Lung (tissue), 12 donors: Measurements from ENCODE around the gene HLA-DMB. TPM values are rescaled to one million over a fixed set of nuclear protein-coding genes. Genes with fewer than 3 reads are reported as not detected.

Source experiments
- ATAC-seq: fragments of 200-7000 bp; cut with Tn5 transposase; one replicate; pipeline ENCODE4 v1.9.1; 2020; ENCODE audit warnings: moderate number of reproducible peaks; ENCODE audit not compliant: insufficient read depth, low FRiP score
- DNase-seq, 3 donors: peaks; one replicate each; pipeline ENCODE4 v3.0.0-alpha.2; 2013 to 2017
- H3K27ac ChIP-seq, 2 donors: one replicate each; pipeline ENCODE4 v1.5.1; 2013; ENCODE audit warnings: mild to moderate bottlenecking in 2 of 2, moderate library complexity in 2 of 2, control low read depth in 1 of 2, inconsistent platforms in 1 of 2, low read depth in 1 of 2, low read length in 1 of 2
- H3K27me3 ChIP-seq, 3 donors: one replicate each; pipeline ENCODE4 v1.5.1; 2013; ENCODE audit warnings: low read length in 2 of 3; ENCODE audit not compliant: control insufficient read depth in 3 of 3, insufficient read depth in 3 of 3
- H3K36me3 ChIP-seq, 4 donors: one replicate each; pipeline ENCODE4 v1.5.1; 2013; ENCODE audit warnings: low read length in 4 of 4, mild to moderate bottlenecking in 1 of 4, moderate library complexity in 1 of 4; ENCODE audit not compliant: control insufficient read depth in 4 of 4, insufficient read depth in 4 of 4
- H3K4me1 ChIP-seq, 5 donors: one replicate each; pipeline ENCODE4 v1.5.1; 2013; ENCODE audit warnings: low read length in 5 of 5, mild to moderate bottlenecking in 2 of 5, moderate library complexity in 1 of 5; ENCODE audit not compliant: control insufficient read depth in 5 of 5, insufficient read depth in 5 of 5
- H3K4me3 ChIP-seq: one replicate; pipeline ENCODE4 v1.5.1; 2013; ENCODE audit warnings: mild to moderate bottlenecking, control low read depth, moderate library complexity
- H3K9ac ChIP-seq, 2 donors: one replicate each; pipeline ENCODE4 v1.5.1; 2013; ENCODE audit warnings: low read length in 2 of 2, control low read depth in 1 of 2; ENCODE audit not compliant: insufficient read depth in 1 of 2
- H3K9me3 ChIP-seq, 4 donors: one replicate each; pipeline ENCODE4 v1.5.1; 2013; ENCODE audit warnings: low read length in 3 of 4, mild to moderate bottlenecking in 1 of 4, moderate library complexity in 1 of 4; ENCODE audit not compliant: control insufficient read depth in 4 of 4, insufficient read depth in 3 of 4
- WGBS, 2 donors: extraction: QIAGEN DNeasy Blood & Tissue Kit; methylation state at CpG; one replicate each; pipeline ENCODE4 v1.1.7; 2013; 5-methylcytosine and 5-hydroxymethylcytosine counted together
- polyA plus RNA-seq, 2 donors: library from polyadenylated mRNA; stranded (reverse); fragments of 200-250 nt; gene quantifications; one replicate each; pipeline ENCODE4 v1.2.1, GENCODE V29; 2013
- total RNA-seq, 2 donors: library from RNA; depleted of rRNA in 1 of 2; stranded (reverse); fragments of >200 nt in 1 of 2; gene quantifications; one replicate each; pipeline ENCODE4 v1.2.1, GENCODE V29; 2014 to 2021
- TF ChIP-seq, protein P1 (sequence below): IDR thresholded peaks from 2 replicates; pipeline ENCODE4 v1.5.1; 2012; ENCODE audit warnings: mild to moderate bottlenecking; ENCODE audit errors: control extremely low read depth, extremely low read depth
- donor health status: control.
- donor health status: control.
- donor health status: Bipolar disorder and iron deficiency.
- donor health status: healthy.
- donor health status: DM: yes; HTN: yes; CAD: no.

Gene HLA-DMB
- total and polyA plus RNA-seq, 4 donors, result 42.3 to 76.7 (median 51.1) TPM

DNA sequence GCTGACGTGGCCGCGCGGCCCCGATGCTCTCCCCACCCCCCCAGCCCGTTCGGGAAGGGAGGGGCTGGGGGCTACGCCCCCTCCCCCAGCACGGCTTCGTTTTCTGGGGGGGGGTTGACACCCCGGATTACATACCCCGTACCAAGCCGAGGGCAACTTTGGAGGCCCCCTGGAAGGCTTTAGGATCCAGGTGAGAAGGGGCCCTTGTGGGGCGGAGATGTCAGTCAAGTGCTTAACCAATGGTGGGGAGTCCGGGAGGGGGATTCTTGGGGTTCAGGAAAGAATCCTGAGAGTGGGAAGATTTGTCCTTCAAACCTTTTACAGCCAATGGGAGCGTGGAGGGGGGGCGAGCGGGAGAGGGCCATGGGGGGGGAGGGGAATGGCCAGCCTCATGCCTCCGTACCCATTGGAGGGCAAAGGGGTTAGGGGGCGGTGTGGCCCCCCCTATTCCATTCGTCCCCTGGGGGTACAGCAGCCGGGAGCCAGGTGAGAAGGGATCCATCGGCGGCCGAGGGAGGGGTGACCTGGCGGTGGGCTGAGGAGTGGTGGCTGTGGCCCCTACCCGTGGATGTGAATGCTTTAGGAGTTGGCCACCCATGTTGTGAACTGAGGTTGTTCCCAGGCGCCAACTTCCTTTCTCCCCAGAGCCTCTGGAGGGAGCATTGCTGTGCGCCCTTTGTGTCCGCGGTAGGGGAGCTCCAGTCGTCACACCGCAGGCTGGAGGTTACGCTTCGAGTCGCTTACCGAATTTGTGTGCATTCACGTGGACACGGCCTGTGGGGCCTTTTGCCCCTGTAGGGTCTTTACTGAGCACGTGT is 28.2 kb upstream of the HLA-DMB start:
- Histone ChIP-seq H3K4me1 (peaks cover 0 to 30% (median 6%) of the 10 kb centered on the region in 5 donors), H3K9me3 (no peaks in the 10 kb centered on the region), H3K27ac (peak overlapping the region; percentile 93 to 98), H3K4me3 (peak overlapping the region; percentile 84), H3K36me3 (peaks cover 5 to 30% (median 9%) of the 10 kb centered on the region in 4 donors), H3K27me3 (no peaks in the 10 kb centered on the region), H3K9ac (peak overlapping the region; percentile 95 to 96)
- DNase-seq (peak; percentile 86 to 91 (median 89)), ATAC-seq (no peak)
- TF ChIP-seq, protein P1, sequence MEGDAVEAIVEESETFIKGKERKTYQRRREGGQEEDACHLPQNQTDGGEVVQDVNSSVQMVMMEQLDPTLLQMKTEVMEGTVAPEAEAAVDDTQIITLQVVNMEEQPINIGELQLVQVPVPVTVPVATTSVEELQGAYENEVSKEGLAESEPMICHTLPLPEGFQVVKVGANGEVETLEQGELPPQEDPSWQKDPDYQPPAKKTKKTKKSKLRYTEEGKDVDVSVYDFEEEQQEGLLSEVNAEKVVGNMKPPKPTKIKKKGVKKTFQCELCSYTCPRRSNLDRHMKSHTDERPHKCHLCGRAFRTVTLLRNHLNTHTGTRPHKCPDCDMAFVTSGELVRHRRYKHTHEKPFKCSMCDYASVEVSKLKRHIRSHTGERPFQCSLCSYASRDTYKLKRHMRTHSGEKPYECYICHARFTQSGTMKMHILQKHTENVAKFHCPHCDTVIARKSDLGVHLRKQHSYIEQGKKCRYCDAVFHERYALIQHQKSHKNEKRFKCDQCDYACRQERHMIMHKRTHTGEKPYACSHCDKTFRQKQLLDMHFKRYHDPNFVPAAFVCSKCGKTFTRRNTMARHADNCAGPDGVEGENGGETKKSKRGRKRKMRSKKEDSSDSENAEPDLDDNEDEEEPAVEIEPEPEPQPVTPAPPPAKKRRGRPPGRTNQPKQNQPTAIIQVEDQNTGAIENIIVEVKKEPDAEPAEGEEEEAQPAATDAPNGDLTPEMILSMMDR, result no peak
- 0% methylated on average over 39 to 40 of the region's 40 CpGs for WGBS, 2 donors

DNA sequence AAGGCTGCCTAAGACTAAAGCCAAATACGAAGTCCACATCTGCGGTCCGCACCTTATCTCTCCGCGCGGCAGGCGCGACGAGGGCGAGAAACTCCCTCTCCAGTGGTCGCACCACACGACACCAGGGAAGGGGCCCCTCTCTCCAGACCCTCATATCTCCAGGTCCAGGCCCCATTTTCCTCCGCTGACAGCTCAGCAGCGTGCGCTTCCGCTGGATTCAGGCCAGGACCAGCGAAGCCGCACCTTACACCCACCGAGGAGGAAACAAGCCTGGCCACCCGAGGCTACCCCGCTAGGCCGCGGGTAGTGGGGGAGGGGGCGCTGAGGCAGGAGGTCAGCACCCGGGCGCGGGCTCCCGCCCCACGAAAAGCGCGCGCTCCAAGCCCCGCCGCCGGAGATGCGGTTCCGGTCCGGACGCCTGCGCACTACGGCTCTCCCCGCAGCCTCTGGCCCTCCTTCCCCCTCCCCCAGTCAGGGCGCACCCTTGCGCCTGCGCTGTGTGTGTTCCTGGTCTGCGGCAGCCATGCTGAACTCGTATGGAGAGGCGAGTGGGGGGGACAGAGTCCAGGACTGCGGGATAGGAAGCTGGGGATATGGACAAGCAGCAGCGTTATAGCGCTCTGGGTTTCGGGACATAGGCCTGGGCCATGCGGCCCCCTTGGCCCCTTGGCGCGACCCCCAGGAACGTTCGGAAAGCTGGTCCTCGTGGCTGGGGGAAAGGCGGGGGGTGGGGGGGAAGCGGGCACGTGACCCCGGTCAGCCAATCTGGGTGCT is 27.5 kb upstream of the HLA-DMB start, which contains the start of gene BRD2:
TSS of gene BRD2 (plus strand) at position 502 of the 774 bp plus-strand sequence. CDS start 4,305 bp downstream, outside the sequence.
- peaks cover 0 to 29% (median 6%) of the 10 kb centered on the region in 5 donors for H3K4me1 ChIP-seq
- DNase-seq, result peak; percentile 98 to 99 (median 99)
- peak; percentile 43 for ATAC-seq
- no peaks in the 10 kb centered on the region for H3K9me3 ChIP-seq
- peak within 1 kb of the TSS; percentile 84 for H3K4me3 ChIP-seq
- peak within 1 kb of the TSS; percentile 95 to 96 for H3K9ac ChIP-seq
- H3K27ac ChIP-seq, result peak within 1 kb of the TSS; percentile 98 to 99
- TF ChIP-seq, protein P1, result no peak
- peaks cover 4 to 22% (median 9%) of the 10 kb centered on the region in 4 donors for H3K36me3 ChIP-seq
- WGBS, 2 donors, result 0 to 1% methylated on average over 62 of the region's 62 CpGs
- H3K27me3 ChIP-seq, result no peaks in the 10 kb centered on the region

DNA sequence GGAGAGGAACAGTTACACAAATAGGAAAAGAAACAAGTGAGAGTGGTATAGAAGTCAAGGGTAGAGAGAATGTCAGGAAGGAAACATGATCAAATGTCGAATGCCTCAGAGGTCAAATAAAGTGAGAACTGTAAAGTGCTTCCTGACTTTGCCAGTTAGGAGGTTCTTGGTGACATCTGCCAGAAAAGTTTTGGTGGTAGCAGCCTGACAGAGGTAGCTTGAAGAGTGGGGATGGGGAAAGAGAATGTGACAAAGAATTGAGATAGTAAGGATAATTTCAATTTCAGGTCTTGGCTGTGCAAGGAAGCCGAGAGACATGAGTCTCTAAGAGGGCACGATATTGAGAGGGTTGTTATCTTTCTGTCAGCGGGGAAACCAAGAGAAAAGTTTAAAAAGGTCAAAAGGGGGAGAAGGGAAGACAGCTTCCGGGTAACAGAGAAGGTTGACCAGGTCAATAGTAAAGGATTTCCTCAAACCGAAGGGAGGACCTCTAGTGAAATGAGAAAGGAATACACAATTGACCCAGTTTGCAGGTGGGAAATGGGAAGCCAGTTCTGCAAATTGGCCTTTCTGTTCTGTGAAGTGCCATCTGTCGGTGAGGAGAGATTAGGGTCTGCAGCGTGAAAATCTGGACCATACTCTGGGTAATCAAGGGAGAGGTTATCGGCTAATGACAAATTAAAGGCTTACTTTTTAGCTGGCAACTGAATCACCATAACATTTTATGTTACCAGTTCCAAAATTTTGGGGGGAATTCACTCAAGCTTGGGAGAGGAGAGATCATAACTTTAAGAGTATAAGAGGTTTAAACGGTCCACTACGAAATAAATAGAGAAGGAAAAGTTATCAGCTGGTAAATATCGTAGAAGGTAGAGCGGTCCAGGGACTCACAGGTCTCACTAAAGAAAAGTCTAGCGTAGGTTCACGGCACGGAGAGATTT is 26.6 kb upstream of the HLA-DMB start:
- H3K4me1 ChIP-seq, result peaks cover 0 to 29% (median 6%) of the 10 kb centered on the region in 5 donors
- peaks cover 0 to 14% (median under 1%) of the 10 kb centered on the region in 4 donors for H3K36me3 ChIP-seq
- no peaks in the 10 kb centered on the region for H3K27me3 ChIP-seq
- TF ChIP-seq, protein P1, result peak; percentile 39
- no peaks in the 10 kb centered on the region for H3K9me3 ChIP-seq
- H3K27ac ChIP-seq, result peak overlapping the region; percentile 98 to 99
- H3K9ac ChIP-seq, result peak overlapping the region; percentile 50 to 88
- ATAC-seq (no peak), DNase-seq (peak; percentile 34 to 67 (median 62))
- peak overlapping the region; percentile 81 for H3K4me3 ChIP-seq
- WGBS, 2 donors, result 2 to 3% methylated on average over 16 of the region's 16 CpGs
